Measurements from ENCODE around the gene KATNAL1.
"Not testable (repeated sequence)": the region's sequence is repeated elsewhere in the genome, so short reads cannot be mapped to it uniquely, and the experiment has no call there.

The KATNAL1 gene

DNA sequence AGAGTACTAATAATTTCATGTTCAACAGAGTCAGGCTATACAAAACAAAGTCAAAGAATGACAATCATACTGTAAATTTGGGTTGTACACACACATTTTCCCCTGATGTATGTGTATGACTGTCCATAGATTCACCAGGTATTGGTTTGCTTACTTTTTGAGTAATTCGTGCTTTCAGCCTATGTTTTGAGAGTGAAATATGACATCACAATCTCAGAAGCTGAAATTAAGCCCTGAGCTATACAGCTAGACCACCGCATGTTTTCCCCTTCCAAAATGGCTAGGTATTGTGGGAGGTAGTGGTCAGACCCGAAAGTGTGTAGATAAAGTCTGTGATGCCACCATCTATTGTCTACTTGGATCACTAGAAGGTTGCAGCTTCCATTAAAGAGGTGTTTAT lies 102.8 kb downstream of the KATNAL1 start:
- no peak for DNase-seq

DNA sequence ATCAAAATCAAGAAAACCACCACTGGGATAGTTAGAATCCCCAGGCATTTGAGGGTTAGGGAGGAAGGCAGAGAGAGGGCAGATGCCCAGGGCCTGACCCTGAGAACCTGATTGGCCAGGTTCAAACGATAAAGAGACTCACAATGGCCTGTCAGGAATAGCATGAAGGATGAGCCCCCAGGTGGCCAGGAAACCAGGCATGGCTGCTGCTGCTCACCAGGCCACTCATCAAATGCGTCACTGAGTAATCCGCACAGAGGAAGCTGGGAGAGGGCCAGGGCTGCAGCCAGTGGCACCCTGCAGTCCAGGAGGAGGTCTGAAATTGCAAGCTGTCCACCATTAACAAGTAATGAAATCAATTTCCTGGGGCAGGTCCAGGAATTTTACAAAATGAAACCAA lies 111.3 kb downstream of the KATNAL1 start:
- peak; percentile 31 to 85 (median 69) for DNase-seq

DNA sequence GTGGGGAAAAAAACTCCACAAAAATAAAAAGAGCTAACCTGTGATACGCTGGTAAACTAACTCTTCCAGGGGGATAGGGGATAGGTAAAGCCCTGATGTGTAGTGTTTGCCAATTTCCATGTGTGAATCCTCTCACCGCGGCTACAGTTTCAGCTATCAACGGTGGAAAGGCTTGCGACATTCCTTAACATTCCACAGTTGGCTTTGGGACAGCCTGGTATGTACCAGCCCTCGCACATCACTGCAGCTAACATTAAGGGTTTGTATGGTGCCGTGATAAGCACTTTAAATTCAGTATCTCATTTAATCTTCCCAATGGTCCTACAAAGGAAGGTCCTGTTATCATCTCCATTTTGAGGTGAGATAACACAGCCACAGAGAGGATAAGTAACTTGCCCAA lies 112.4 kb downstream of the KATNAL1 start:
- DNase-seq, result no peak

DNA sequence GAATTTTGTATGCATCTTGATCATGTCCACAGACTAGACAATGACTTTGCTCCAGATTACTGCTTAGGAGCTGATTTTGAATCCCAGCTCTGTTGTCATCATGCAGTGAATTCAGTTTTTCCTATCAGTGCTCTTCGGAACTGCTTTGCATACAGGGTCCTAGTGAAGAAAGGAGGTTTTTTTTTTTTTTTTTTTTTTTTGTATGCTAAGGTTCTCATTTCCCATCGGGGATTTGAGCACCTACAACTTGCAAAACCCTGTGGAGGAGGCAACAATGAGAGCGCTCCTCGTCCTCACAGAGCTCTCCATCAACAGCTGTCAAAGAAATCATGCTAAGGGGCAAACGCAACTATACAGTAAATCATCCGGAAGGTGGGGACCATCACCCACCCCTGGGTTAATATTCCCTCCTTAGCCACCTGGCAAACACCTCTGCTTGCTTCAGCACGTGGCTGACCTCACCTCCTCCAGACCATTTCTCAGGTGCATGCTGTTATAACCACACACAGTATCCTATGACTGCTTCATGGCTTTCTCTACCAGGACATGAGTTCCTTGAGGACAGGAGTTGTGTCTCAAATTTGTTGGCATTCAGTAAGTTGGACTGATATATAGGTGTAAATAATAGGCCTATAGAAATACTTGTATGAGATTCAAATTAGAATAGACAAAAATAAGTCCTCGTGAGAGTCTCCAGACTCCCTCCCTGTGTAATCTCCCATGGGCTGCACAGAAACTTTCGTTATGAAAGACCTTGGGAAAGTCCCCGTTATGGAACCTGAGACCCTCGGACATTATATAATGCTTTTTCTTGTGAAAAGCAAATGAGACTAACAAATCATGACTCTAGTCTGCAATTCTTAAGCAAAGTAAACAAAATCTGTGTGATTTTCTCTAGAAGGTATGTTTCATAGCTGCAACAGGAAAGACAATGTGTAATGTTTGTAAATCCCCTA lies 113.8 kb downstream of the KATNAL1 start:
- DNase-seq, result peak in 1 of 3 experiments; percentile 39

DNA sequence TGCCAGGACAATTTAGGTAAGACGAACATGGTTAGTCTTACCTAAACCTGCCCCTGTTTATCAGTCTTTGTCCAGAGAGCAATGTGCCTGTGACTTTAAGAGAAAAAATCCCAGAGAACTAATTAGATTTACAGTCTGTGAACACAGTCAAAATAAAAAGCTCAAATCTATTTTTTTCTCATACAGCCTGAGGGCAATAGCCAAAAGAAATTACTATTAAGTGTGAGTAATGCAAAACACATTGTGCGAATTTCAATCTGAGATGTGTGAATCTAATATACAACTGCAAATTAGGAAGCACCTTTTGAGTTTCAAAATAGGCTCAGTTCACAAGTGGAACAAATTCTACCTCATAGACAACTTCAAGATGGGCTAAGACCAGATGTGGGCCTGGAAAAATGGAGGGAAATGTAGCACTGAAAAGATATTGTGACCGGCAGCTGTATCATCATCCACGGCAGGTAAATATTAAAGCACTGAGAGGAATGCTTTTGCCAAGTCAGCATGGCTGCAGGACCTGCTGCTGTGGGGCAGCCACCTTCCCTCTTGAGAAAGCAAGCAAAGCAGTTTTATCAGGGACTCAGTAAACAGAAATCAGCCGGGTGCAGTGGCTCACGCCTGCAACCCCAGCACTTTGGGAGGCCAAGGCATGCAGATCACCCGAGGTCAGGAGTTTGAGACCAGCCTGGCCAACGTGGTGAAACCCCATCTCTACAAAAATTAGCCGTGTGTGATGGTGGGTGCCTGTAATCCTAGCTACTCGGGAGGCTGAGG lies 114.8 kb downstream of the KATNAL1 start:
- DNase-seq, result peak; percentile 25 to 71 (median 32)

DNA sequence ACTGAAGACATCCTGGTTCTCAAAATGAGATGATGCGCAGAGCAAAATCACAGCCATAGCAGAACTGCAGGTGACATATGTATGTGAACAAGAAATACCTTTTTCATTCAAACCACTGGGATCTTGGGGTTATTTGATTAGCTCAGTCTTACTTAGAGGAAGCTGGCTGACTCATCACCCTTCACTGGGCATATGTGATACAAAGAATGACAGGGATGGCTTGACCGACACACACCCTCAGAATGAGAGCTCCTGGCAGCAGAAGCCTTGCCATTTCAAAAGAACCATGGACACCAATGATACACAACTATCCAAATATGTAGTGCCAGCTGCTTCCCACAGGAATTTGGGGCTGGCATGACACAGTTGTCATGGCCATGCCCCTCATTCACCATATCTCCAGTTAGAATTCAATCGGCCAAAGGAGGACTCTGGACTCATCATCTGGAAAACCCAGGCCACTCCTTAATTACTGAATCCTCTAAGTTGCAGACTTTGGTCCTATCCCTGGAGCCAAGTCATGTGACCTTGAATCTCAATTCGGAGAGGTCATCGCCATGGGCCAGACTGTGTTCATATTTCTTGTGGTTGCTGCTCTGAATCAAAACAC lies 115.8 kb downstream of the KATNAL1 start:
- DNase-seq, result no peak

DNA sequence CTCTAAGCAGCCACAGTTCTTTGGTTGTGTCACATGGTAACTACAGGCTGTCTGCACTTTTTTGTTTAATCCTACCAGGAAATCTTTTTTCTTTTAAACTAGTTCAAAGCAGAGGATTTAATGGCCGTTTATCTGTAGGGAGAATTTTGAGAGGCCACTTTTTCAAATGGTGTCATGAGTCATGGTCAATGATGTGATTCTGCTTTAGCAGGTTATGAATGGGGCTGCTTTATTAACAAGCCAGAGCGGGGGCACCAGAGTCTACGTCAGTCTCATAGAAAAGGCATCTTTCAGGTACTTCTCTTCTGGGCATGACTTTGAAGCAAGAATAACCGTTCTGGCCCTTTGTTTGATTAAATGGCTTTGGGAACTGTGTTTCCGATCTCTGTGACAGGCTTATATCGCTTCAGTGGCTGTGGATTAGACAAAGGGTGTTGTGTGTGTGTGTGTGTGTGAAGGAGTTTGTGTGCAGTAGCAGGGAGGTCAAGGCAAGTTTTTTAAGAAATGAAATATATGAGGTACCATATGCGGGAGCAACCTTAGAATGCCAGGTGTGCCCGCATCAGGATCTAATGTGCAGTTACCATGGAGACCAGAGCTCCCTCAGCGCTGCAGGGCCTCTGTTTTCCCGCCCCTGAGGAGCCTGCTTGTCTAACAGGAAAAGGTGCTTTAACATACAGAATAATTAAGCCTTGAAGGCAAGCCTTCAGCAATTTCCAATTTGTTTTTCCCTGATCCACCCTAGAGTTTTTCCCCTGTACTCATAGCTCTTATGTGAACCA lies 120.5 kb downstream of the KATNAL1 start:
- peak; percentile 68 to 93 (median 77) for DNase-seq

DNA sequence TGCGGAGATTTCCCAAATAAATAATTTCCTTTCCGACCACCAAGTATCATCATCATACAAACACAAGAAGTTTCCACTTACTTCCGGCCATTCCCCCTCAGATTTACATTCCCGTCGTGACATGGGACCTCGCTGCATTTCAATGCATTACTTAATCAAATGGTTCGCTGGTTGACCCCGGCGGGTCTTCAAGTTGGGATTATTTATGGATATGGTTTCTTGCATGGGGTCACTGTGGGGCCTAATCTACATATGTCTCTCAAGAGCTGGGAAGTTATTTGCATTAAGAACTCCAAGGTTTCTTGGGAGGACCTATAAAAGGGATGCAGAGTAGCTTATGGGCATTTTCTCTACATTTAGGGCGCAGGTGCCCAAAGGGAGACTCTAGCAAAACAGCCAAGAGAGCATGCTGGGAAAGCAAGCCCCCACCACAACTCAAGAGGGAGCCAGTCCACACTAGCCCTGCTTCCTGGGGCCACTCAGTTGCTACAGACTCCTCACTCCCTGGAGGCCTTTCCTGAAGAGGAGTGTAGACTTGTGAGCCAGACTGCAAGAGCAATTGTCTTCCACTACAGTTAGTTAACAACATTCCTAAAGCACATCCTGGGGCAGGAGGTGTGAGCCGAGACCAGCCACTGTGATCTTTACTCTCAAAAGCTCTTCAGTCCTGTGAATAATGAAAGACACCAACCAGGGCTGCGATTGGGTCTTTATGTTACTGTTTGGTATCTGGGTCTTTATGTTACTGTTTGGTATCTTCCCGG lies 125.3 kb downstream of the KATNAL1 start:
- peak in 1 of 3 experiments; percentile 10 for DNase-seq

DNA sequence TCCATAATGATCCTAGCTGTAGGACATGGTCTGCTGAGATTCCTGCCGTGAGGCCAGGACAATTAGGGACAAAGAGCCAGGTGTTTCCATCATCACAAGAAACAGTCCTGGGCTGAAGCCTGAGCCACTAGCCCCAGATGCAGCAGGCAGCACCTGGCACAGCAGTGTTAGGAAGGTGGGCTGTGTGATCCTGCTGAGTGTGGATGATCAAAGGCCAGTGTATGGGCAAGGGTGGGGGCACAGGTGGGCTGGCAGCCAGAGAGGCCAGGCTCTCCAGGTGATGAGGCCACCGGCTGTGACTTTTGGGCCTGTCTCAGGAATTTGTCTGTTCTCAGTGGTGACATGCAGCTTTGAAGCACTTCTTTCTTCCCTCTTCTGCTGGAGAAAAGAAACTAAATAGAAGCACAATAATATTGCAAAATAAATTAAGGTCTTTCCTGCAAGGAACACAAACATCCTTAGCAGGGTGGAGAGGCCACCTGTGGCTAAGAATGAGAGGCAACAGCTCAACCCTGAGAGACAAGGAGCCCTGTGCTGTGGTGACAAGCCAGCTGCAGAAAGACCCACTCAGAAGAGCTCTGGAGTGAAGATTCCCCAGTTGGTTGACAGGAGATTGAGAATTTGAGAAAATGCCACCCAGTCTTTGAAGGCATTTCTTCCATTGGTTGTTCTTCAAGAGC lies 127.6 kb downstream of the KATNAL1 start:
- peak; percentile 70 to 93 (median 83) for DNase-seq

DNA sequence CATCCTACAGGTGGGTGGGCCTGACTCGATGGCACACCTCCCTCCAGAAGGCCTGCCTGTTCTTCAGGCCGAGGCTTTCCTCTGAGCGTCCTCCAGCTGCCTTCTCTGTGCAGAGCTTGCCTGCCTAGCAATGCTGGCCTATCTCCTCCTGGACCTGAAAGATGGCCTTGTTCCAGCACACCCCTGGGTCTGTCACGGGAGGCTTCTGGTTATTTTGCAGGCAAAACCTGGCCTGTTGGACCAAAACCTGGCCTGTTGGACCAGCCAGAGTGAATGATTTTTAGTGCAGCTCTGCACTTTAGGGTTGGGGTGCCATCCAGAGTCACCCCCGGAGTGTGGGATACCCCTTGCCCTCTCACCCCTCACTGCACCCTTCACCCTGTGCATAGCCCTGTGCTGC lies 128.4 kb downstream of the KATNAL1 start:
- DNase-seq, result peak in 1 of 3 experiments; percentile 33

DNA sequence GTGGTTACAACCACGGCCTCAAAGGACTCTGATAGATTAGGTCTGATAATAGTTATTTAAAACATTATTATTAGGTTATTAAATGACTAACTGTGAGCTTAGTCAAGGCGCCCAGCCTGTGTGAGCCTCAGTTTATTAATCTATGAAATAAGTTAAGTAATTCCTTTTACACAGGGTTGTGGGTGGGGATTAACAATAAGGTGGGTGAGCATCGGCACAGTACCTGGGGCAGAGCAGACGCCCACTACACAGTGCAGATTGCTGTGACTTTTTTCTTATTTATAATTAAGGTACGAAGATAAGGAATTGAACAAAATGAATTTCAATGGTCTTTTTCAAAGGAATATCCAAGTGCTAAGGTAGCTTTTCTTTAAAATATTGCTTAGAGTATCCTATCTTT lies 132.2 kb downstream of the KATNAL1 start:
- DNase-seq, result no peak

DNA sequence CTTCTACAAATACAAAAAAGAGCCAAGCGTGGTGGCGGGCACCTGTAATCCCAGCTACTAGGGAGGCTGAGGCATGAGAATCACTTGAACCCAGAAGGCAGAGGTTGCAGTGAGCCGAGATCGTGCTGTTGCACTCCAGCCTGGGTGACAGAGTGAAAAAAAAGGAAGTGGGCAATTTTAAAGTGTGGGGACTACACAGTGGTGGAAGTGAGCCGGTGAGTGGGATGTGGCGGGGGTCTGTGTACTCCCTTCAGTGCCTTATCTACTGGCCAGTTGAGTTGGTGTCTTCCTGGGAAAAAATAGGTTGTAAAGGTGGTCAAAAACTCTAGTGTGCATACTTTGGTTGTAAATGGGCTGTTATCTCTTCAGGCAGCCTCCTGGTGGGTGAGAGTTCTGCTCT lies 133.1 kb downstream of the KATNAL1 start:
- not testable (repeated sequence) for DNase-seq

DNA sequence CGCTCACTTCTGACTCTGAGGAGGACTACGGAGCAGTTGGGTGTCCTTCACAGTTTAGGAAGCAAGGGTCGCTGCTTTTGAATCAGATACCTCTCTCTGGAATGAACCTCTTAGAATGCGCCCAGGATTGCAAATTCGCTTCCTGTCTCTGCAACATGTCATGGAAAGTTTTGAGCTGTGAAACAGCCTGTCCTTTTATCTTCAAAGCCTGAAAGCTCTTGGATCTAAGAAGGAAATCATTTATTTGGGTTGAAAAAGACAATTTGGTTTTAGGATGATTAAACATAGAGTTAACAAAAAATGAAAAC lies 134.1 kb downstream of the KATNAL1 start:
- DNase-seq, result no peak

DNA sequence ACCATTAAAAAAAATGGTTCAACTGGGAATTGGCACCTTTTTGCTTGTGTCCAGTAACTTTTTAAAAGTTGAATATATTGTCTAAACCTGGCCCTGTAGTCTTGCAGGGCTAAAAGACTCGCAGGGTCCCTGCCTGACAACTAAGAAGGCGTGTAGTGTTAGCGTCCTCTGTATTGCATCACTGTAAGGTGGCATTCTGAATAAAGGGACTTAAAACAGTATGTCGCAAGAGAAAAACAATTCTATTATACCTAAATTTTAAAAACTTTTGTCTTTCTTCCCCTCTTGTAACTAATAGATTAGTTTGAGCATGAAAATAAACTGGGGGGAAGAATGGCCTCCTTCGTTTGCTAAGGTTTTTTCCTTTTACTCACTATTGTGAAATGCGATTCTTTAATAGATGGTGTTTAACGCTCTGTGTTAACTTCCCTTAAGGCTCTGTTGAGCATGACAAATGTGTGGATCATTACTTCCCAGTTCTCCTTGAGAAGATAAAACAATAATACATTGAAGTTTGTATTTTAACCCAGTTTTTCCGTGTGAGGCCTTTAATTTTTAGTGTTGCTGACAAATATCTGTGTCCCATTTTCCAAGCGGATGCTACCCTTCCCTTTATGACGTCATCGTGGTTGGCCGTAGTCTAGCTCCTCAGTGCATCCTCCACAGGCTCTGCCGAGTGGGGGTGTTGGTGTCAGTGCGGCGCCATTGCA lies 134.6 kb downstream of the KATNAL1 start:
- DNase-seq, result no peak

DNA sequence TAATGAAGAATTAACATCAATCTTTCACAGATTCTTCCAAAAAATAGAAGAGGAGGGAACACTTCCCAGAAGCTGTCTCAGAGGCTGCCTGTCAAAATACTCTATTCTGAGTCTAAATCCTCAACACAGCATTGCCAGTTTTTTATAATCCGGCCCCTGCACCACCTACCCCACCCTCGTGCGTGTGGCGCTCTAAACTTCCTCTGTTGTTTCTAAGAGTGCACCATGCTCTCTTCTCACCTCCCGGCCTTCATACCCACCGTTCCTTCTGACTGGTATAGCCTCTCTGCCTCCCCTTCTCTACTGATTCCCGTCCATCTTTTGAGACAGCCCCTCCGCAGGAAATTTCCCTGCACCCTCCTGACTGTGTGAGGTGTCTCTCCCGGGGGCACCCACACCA lies 136.8 kb downstream of the KATNAL1 start:
- no peak for DNase-seq

DNA sequence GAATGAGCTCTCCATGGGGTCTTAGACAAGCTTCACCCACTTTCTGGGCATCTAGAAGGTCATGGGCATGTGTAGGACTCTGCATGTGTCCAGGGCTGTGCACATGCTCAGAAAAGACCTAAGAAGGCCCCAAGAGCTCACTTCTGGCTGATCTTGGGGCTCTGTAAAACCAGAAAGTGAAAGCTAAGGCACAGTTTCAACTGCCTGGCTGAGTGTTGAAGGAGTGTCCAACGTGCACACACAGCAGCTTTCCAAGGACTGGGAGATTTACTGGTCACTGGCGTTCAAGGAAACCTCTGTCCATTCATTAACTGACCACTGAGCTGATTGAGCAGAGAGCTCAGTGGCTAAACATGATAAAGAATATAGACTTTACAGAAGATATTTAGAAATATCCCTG lies 137.9 kb downstream of the KATNAL1 start:
- DNase-seq, result no peak

DNA sequence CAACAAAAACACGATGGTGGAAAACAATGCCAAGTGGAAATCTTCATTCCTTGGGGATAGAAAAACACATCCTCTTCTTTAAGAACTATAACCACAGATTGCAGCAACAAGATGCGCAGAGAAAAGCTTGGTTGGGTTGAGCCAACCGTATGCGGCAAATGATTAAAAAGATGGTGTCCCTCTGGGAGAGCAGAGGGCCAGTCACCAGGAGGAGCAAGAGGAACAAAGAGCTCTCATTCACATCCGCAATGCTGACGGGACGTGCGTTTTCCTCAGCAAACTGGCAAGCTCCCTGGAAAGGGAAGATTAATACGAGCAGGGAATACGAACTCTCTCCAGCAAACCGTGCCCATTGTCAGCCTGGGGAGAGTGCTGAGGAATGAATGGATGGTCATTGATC lies 141.6 kb downstream of the KATNAL1 start:
- no peak for DNase-seq

DNA sequence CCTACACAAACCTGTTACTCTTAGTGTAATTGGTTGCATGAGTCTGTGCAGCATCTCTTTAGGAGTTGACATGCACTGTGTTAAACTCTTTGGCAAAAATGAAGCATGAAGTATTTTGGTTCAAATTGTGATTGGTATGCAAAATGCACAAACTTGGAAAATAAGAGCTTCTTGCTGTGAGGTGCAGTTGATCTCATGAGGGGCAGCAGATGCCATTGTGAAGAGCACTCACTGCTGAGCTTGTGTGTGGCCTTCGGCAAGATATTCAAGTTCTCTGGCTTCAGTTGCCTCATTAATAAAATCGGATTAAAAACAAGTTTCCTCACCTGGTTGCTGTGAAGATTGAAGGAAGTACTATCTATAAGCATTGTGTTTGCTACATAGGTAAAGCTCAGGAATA lies 142.3 kb downstream of the KATNAL1 start:
- no peak for DNase-seq

DNA sequence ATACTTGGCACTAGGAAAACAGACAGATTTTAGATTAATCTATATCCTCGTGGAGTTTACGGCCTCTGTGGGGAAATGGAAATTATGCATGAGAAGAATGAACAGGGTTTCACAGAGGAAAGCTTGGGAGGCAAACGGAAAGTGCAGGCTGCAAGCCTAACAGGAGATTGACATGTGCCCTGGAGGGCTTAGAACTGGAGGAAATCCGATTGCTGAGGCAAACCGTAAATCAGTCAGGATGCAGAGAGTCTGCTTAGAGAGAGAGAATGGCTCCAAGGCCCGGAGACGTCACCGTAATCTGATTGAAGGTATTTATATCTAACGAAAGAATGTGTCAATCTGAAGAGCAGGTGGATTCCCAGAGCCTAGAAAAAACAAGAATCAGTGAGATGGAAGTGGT lies 143.2 kb downstream of the KATNAL1 start:
- no peak for DNase-seq

DNA sequence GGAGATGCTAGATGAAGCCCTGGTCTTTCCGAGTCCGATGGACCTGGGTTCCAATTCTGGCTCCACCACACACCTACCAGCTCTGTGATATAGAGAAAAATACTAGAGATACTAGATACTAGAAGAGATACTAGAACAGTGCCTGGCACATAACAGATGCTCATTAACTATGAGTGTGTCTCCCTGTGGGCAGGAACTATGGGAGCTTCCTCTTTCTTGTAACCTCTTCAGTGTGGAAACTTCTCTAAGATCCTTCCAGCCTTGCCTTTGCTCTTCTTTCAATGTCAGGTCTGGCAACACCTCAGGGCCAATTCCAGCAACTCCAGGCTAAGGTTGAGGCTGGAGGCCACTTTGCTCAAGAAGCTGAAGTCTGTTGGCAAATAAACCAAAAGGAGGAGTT lies 143.9 kb downstream of the KATNAL1 start:
- DNase-seq, result no peak

DNA sequence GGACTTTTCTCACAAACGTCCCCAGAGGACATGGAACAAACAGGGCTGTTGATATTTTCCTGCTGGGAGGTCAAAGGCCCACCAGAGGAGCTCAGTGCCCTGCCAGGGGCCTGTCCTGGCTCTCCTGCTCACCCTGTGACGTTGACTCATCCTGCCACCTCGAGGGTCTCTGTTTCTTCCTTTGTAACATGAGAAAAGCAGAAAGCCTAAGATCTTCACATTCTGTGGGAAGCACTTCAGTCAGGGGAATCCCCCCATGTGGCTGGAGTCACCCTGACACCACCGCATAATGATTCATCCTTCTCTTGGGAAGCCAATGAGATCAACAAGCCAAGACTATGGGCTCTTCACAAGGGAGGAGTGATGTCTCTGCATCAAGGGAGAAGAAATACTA lies 147.9 kb downstream of the KATNAL1 start:
- no peak for DNase-seq
